ENCODE data around the gene NPTX2. TPM values are rescaled to one million over a fixed set of nuclear protein-coding genes. Genes with fewer than 3 reads are reported as not detected.

Gene NPTX2
- total RNA-seq, 2 experiments from 2014 or later = not detected

DNA sequence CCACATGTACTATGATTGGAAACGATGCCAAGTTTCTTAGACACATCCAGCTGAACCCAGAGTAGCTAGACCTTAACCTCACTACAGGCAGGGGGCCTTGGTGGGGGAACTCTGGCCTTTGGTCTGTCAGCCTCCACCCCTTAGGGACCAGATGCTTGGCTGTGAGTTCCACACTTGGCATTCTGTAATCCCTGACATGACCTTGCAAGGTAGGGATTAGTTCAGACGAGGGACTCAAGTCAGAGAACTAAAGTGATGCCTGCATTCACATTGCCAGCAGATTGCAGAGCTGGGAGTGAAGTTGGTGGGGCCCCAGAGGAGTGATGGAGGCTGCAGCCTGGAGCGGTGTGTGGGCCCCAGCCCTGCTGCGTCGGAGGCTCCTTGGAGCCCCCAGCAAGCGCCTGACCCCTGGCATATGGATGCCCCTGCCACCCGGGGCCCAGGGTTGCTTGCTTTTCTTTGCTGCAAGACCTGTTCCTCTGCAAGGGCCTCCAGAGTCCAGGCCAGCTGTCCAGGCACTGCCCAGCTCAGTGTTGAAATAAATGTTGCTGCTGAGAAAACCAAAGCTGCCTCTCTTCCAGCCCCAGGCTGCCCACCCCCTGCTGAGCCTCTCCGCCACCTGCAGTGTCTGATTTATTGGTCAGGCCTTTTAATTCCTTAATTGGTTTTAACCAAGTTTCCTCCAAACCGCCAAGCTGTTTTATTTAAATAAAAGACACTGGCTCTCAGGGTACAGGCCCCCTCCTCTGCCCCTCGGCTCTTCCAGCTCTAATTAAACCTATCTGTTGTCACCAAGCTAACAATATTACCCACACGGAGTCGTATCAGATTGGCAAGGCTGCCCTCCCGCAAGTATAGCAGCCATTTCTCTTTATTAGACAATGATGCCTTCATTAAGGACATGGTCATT lies 4.7 kb downstream of the NPTX2 start:
- no peak for DNase-seq
- Mint-ChIP-seq H3K4me3 (no peak overlapping the region), H3K9me3 (ENCODE audit: low read depth) (no peaks in the 10 kb centered on the region), H3K27ac (no peak overlapping the region), H3K27me3 (peaks cover 23% of the 10 kb centered on the region), H3K36me3 (ENCODE audit: low read depth) (no peaks in the 10 kb centered on the region), H3K4me1 (peaks cover 10% of the 10 kb centered on the region)
- intact Hi-C loops (cut with DNase I, micrococcal nuclease) = no loop called here
- POLR2A ChIA-PET = no interaction called here
- no peak for ATAC-seq
- CTCF ChIA-PET = no interaction called here

DNA sequence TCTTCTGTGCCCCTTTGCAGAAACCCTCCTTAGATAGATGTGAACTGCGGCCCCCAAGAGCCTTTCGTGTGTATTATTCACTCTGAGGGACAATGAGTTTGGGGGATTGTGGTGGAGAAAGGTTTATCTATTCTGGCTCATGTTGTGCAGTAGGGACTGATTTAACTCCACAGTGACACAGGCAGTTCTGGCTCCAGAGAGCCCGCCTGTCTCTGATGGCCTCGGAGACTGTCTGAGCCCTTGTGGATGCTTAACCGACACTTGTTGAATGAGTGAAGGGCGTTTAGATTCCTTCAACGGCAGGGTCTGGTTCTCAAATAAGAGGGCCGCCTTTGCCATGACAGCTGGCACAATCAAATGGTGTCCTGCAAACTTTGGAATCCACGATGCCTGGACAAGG lies 5.8 kb downstream of the NPTX2 start:
- Mint-ChIP-seq H3K4me1 (peaks cover 9% of the 10 kb centered on the region), H3K4me3 (no peak overlapping the region), H3K27me3 (peaks cover 22% of the 10 kb centered on the region), H3K27ac (no peak overlapping the region), H3K36me3 (ENCODE audit: low read depth) (no peaks in the 10 kb centered on the region), H3K9me3 (ENCODE audit: low read depth) (no peaks in the 10 kb centered on the region)
- POLR2A ChIA-PET = no interaction called here
- DNase-seq = no peak
- intact Hi-C loops (cut with DNase I, micrococcal nuclease) = no loop called here
- CTCF ChIA-PET = no interaction called here
- no peak for ATAC-seq

DNA sequence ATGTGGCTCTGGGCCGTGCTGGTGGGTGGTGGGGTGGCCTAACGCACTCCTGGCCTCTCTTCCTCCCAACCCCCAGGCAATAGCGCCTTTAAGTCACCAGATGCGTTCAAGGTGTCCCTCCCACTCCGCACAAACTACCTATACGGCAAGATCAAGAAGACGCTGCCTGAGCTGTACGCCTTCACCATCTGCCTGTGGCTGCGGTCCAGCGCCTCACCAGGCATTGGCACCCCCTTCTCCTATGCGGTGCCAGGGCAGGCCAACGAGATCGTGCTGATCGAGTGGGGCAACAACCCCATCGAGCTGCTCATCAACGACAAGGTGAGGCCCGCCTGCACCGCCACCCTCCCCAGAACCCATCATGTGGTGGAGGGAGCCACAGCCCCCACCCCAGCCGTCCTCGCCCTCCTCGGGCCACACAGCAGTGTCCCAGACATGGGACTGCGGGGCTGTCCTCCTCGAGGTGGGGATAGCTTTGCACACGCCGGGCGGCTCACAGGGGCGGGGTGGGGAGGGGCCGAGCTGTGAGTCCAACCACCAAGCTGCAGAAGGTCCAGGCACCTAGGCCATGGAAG lies 7.8 kb downstream of the NPTX2 start:
- no peak overlapping the region for H3K4me3 Mint-ChIP-seq
- ATAC-seq = no peak
- ChIA-PET POLR2A (no interaction called here), CTCF (interaction anchor here (0.7 kb wide), 1 partner anchor 222 kb away, joined by 3 read pairs; no protein-coding TSS in a partner anchor)
- H3K27me3 Mint-ChIP-seq = peaks cover 12% of the 10 kb centered on the region
- H3K9me3 Mint-ChIP-seq (ENCODE audit: low read depth) = no peaks in the 10 kb centered on the region
- intact Hi-C loops (cut with DNase I, micrococcal nuclease) = no loop called here
- H3K4me1 Mint-ChIP-seq = no peaks in the 10 kb centered on the region
- no peak for DNase-seq
- H3K36me3 Mint-ChIP-seq (ENCODE audit: low read depth) = no peaks in the 10 kb centered on the region
- H3K27ac Mint-ChIP-seq = no peak overlapping the region

DNA sequence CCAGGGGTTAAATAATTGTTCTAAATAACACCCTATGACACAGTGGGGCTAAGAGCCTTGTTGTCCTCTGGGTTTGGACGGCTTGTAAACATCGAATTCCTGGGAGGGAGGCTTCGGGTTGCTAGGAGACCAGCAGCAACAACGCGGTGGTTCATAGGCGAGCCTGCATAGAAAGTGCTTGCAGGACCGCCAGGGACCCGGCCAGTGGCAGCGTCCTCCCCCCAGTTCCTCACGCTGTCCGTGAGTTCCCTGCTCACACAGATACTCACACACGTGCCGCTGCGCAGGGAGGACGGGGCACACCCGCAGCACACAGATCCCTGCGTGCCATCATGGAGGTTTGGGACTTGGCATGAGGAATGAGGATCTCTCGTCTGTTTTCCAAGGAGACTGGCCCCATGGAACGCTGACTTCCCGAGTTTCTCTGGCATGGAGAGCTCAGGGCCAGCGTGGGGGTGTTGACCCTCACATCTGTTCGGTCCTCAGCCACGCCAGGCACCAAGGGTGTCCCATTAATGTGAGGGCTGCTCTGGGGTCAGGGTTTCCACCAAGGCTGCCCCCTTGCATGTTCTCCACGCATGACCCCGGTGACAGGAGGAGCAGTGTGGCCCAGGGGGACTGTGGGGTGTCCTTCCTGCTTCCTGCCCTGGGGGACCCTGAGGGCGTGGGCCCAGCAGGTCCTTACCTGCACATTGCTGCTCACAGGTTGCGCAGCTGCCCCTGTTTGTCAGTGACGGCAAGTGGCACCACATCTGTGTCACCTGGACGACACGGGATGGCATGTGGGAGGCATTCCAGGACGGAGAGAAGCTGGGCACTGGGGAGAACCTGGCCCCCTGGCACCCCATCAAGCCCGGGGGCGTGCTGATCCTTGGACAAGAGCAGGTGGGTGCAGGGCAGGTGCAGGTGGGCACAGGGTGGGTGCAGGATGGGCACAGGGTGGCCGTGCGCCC lies 9.7 kb downstream of the NPTX2 start:
- ATAC-seq (no peak), DNase-seq (no peak)
- Mint-ChIP-seq H3K27me3 (peaks cover 5% of the 10 kb centered on the region), H3K4me3 (no peak overlapping the region), H3K4me1 (no peaks in the 10 kb centered on the region), H3K36me3 (ENCODE audit: low read depth) (no peaks in the 10 kb centered on the region), H3K9me3 (ENCODE audit: low read depth) (peaks cover under 1% of the 10 kb centered on the region), H3K27ac (no peak overlapping the region)
- ChIA-PET POLR2A (no interaction called here), CTCF (no interaction called here)
- intact Hi-C loops (cut with DNase I, micrococcal nuclease) = no loop called here

DNA sequence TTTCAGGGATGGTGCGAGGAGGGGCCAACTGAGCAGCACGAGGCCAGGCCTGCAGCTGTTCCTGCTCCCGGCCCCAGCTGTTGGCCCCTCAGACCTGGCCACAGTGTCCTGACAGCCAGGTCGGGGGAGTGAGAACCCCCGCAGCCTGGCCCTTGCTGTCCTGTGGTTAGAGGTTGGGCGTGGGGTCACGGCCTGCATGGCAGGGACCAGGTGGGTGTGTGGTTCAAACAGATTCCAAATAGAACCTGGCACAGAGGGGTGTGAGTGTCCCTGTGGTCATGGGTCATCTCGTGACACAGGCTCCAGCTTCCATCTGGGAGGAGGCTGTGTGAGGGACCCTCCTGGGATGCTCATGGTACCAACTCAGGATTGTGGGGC lies 10.3 kb downstream of the NPTX2 start:
- Mint-ChIP-seq H3K36me3 (ENCODE audit: low read depth) (no peaks in the 10 kb centered on the region), H3K27me3 (peaks cover 2% of the 10 kb centered on the region), H3K4me3 (no peak overlapping the region), H3K9me3 (ENCODE audit: low read depth) (peaks cover 7% of the 10 kb centered on the region), H3K4me1 (no peaks in the 10 kb centered on the region), H3K27ac (no peak overlapping the region)
- DNase-seq = no peak
- intact Hi-C loops (cut with DNase I, micrococcal nuclease) = no loop called here
- ATAC-seq = no peak
- CTCF ChIA-PET = no interaction called here
- POLR2A ChIA-PET = no interaction called here

DNA sequence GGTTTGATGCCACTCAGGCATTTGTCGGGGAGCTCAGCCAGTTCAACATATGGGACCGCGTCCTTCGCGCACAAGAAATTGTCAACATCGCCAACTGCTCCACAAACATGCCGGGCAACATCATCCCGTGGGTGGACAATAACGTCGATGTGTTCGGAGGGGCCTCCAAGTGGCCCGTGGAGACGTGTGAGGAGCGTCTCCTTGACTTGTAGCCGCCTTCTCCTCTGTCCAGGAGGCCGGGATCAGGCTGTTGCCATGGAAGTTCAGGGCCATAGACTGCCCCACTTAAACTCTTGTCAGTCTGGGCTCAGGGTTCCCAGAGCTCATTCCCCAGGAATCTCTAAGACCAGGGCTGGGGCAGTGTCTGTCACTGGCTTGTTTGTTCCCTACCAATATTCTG lies 11.3 kb downstream of the NPTX2 start:
- Mint-ChIP-seq H3K4me3 (no peak overlapping the region), H3K27ac (no peak overlapping the region), H3K36me3 (ENCODE audit: low read depth) (no peaks in the 10 kb centered on the region), H3K27me3 (peaks cover 2% of the 10 kb centered on the region), H3K4me1 (no peaks in the 10 kb centered on the region), H3K9me3 (ENCODE audit: low read depth) (peaks cover 8% of the 10 kb centered on the region)
- intact Hi-C loops (cut with DNase I, micrococcal nuclease) = no loop called here
- ChIA-PET POLR2A (no interaction called here), CTCF (no interaction called here)
- ATAC-seq = no peak
- DNase-seq = no peak

DNA sequence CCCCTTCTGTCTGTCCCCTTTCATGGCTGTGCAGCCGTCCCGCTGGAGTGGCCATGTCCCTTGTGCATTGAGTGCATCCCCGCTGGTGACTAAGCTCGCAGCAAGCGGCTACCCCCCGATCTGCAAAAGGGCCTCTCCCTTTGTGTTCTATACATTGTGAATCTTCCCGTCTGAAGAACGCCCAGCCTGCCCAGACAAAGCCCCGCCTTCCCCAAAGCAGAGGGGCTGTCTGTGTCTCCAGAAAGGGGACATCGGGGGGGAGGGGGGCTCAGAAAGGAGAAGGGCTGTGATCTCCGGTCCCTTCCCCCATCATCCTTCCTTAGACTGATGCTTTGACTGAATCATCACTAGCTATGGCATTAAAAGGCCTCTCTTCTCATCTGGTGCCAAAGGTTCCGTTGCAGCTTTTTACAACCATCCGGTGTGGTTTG lies 11.9 kb downstream of the NPTX2 start:
- H3K4me3 Mint-ChIP-seq = no peak overlapping the region
- H3K9me3 Mint-ChIP-seq (ENCODE audit: low read depth) = peaks cover 8% of the 10 kb centered on the region
- H3K4me1 Mint-ChIP-seq = no peaks in the 10 kb centered on the region
- DNase-seq (no peak), ATAC-seq (no peak)
- H3K36me3 Mint-ChIP-seq (ENCODE audit: low read depth) = no peaks in the 10 kb centered on the region
- POLR2A ChIA-PET = no interaction called here
- H3K27ac Mint-ChIP-seq = no peak overlapping the region
- intact Hi-C loops (cut with DNase I, micrococcal nuclease) = no loop called here
- CTCF ChIA-PET = no interaction called here
- H3K27me3 Mint-ChIP-seq = peaks cover 2% of the 10 kb centered on the region

DNA sequence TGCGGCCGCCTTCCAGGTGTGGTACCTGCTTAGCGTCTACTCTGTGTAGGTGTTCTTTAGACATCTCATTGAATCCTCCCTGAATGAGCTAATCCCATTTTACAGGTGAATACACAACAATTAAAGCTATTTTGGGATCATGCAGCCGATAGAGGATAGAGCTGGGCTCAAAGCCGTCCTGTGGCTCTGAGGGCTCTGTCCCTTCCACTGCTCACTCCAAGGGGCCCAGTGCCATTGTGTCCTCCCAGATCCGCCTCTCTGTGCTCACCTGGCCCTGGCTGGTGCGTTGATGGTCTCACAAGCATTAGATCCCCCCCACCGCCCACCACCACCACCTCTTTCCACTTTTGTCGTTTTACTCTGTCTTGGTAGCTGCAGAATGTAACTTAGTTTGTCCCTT lies 13.1 kb downstream of the NPTX2 start:
- POLR2A ChIA-PET = no interaction called here
- H3K27ac Mint-ChIP-seq = no peak overlapping the region
- ATAC-seq (no peak), DNase-seq (no peak)
- H3K27me3 Mint-ChIP-seq = peaks cover 2% of the 10 kb centered on the region
- intact Hi-C loops (cut with DNase I, micrococcal nuclease) = no loop called here
- no peaks in the 10 kb centered on the region for H3K4me1 Mint-ChIP-seq
- CTCF ChIA-PET = no interaction called here
- peaks cover 8% of the 10 kb centered on the region for H3K9me3 Mint-ChIP-seq (ENCODE audit: low read depth)
- no peaks in the 10 kb centered on the region for H3K36me3 Mint-ChIP-seq (ENCODE audit: low read depth)
- H3K4me3 Mint-ChIP-seq = no peak overlapping the region

DNA sequence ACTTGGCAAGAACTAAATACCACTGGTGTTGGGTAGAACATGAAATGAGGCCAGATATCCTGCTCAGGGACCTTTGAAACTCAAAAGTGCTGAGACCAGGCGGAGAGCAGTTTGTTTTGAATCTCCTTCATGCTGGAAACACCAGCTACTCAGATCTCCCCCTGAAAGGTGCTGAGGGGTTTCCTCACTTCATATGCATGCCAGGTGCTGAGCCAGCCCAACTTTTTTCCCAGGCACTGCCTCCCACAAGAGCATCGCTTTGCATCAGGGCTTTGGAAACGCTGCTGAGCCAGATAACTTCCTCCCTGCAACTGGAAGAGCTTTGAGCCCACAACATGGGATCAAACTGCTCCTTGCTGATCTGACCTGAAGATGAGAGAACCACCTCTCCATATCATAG lies 13.7 kb downstream of the NPTX2 start:
- no peak for DNase-seq
- Mint-ChIP-seq H3K36me3 (ENCODE audit: low read depth) (no peaks in the 10 kb centered on the region), H3K9me3 (ENCODE audit: low read depth) (peaks cover 8% of the 10 kb centered on the region), H3K27me3 (peaks cover 4% of the 10 kb centered on the region), H3K4me3 (no peak overlapping the region), H3K4me1 (no peaks in the 10 kb centered on the region), H3K27ac (no peak overlapping the region)
- no peak for ATAC-seq
- POLR2A ChIA-PET = no interaction called here
- CTCF ChIA-PET = no interaction called here
- intact Hi-C loops (cut with DNase I, micrococcal nuclease) = no loop called here

DNA sequence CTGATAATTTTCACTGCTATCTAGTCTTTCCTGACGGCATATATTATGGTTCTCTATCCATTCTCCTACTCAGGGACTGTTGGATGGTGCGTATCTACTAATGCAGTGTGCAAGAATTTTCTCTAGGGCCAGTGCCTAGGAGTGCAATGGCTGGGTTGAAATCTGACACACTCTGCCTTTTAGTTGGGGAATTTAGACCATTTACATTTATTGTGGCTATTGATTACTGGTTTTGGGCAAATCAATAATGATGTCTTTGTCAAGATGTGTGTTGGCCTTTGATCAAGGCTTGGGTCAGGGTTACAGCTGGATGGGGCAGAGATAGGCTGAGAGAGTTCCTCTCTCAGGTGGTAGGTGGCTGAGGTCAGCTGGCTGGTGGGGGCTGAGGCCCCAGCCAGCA lies 21.8 kb downstream of the NPTX2 start:
- Mint-ChIP-seq H3K4me1 (no peaks in the 10 kb centered on the region), H3K9me3 (ENCODE audit: low read depth) (no peaks in the 10 kb centered on the region), H3K27ac (no peak overlapping the region), H3K36me3 (ENCODE audit: low read depth) (no peaks in the 10 kb centered on the region), H3K4me3 (no peak overlapping the region), H3K27me3 (peaks cover 5% of the 10 kb centered on the region)
- POLR2A ChIA-PET = no interaction called here
- no peak for ATAC-seq
- DNase-seq = no peak
- intact Hi-C loops (cut with DNase I, micrococcal nuclease) = no loop called here
- CTCF ChIA-PET = interaction anchor here (0.6 kb wide), 1 partner anchor 25 kb away, joined by 3 read pairs; no protein-coding TSS in a partner anchor

DNA sequence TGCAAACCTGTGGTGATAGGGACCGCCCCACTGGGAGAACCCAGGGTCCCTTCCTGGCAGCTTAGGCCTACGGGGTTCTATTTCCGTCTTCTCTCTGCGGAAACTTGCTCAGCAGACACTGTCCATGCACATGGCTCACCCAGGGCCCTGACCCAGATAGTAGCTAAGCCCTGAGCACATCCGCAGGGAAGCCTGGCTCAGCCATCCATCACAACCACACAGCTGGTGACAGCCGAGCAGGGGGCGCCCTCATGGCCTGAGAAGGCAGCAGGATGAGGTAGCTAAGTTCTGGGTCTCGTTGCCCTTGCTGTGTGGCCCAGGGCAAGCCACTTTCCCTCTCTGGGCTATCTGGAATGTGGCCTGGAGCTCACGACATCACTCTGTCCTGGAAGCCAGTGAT lies 23.3 kb downstream of the NPTX2 start:
- H3K4me3 Mint-ChIP-seq = no peak overlapping the region
- DNase-seq = no peak
- ChIA-PET CTCF (no interaction called here), POLR2A (no interaction called here)
- H3K4me1 Mint-ChIP-seq = no peaks in the 10 kb centered on the region
- H3K27me3 Mint-ChIP-seq = peaks cover 5% of the 10 kb centered on the region
- ATAC-seq = no peak
- intact Hi-C loops (cut with DNase I, micrococcal nuclease) = no loop called here
- H3K9me3 Mint-ChIP-seq (ENCODE audit: low read depth) = no peaks in the 10 kb centered on the region
- H3K27ac Mint-ChIP-seq = no peak overlapping the region
- H3K36me3 Mint-ChIP-seq (ENCODE audit: low read depth) = no peaks in the 10 kb centered on the region
